ENCODE data around the gene SLC35G3.
"Not testable (repeated sequence)": the region's sequence is repeated elsewhere in the genome, so short reads cannot be mapped to it uniquely, and the experiment has no call there.

DNA sequence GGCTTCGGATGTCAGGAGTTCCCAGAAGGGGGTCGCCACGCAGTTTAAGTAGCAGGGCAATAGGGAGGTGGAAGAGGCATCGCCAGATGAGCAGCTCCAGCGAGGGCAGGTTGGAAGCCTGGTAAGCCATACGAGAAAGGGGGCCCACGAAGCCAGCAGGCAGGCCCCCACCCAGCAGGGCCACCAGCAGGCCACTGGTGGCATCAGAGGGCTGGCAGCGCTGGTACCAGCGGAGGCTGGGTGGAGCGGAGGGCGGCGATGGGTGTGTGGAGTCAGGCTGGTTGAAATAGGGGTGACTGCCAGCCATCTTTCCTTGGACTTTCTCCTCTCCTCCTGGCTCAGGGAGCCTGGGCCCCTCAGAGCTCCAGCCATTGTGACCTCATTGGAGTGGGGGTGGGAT lies at the start of gene SLC35G3:
- not testable (repeated sequence) for TF ChIP-seq EZH2 (IDR thresholded peaks at IDR 0.05; ENCODE audit: borderline replicate concordance, low read depth, low read length, poor library complexity, severe bottlenecking)
- TF ChIP-seq, protein P1, sequence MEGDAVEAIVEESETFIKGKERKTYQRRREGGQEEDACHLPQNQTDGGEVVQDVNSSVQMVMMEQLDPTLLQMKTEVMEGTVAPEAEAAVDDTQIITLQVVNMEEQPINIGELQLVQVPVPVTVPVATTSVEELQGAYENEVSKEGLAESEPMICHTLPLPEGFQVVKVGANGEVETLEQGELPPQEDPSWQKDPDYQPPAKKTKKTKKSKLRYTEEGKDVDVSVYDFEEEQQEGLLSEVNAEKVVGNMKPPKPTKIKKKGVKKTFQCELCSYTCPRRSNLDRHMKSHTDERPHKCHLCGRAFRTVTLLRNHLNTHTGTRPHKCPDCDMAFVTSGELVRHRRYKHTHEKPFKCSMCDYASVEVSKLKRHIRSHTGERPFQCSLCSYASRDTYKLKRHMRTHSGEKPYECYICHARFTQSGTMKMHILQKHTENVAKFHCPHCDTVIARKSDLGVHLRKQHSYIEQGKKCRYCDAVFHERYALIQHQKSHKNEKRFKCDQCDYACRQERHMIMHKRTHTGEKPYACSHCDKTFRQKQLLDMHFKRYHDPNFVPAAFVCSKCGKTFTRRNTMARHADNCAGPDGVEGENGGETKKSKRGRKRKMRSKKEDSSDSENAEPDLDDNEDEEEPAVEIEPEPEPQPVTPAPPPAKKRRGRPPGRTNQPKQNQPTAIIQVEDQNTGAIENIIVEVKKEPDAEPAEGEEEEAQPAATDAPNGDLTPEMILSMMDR (conservative IDR thresholded peaks at IDR 0.05; ENCODE audit: low read depth, low read length): not testable (repeated sequence)
